ENCODE measurements around the gene TRAP1.
"Not testable (repeated sequence)": the region's sequence is repeated elsewhere in the genome, so short reads cannot be mapped to it uniquely, and the experiment has no call there.

TRAP1 gene

GRCh38 chr16:3673676-3674377 is 43.5 kb downstream of the TRAP1 start:
- DNase-seq (ENCODE audit: low read depth), result no peak

- no peak for DNase-seq (ENCODE audit: low read depth)
Observed at GRCh38 chr16:3673201-3673600, 44.1 kb downstream of the TRAP1 start.

GRCh38 chr16:3672571-3673041 is 44.7 kb downstream of the TRAP1 start:
- DNase-seq (ENCODE audit: low read depth), result no peak

- no peak for DNase-seq (ENCODE audit: low read depth)
Observed at GRCh38 chr16:3671424-3671823, 45.9 kb downstream of the TRAP1 start.

GRCh38 chr16:3670711-3671110 is 46.6 kb downstream of the TRAP1 start:
- DNase-seq (ENCODE audit: low read depth), result no peak

GRCh38 chr16:3669082-3669481 is 48.2 kb downstream of the TRAP1 start:
- DNase-seq (ENCODE audit: low read depth), result no peak

- DNase-seq (ENCODE audit: low read depth), result no peak
Observed at GRCh38 chr16:3668626-3669025, 48.7 kb downstream of the TRAP1 start.

GRCh38 chr16:3665508-3665907 is 51.8 kb downstream of the TRAP1 start:
- no peak for DNase-seq (ENCODE audit: low read depth)

- no peak for DNase-seq (ENCODE audit: low read depth)
Observed at GRCh38 chr16:3664187-3664896, 53.0 kb downstream of the TRAP1 start.

GRCh38 chr16:3662601-3663000 is 54.7 kb downstream of the TRAP1 start:
- DNase-seq (ENCODE audit: low read depth), result no peak

- DNase-seq (ENCODE audit: low read depth), result no peak
Observed at GRCh38 chr16:3661922-3662321, 55.4 kb downstream of the TRAP1 start.

GRCh38 chr16:3661311-3661710 is 56.0 kb downstream of the TRAP1 start:
- DNase-seq (ENCODE audit: low read depth), result no peak

GRCh38 chr16:3659251-3659650 is 58.1 kb downstream of the TRAP1 start:
- DNase-seq (ENCODE audit: low read depth), result no peak

- DNase-seq (ENCODE audit: low read depth), result no peak
Observed at GRCh38 chr16:3656491-3657468, 60.5 kb downstream of the TRAP1 start.

GRCh38 chr16:3656160-3656490 is 61.2 kb downstream of the TRAP1 start:
- DNase-seq (ENCODE audit: low read depth), result not testable (repeated sequence)

- no peak for DNase-seq (ENCODE audit: low read depth)
Observed at GRCh38 chr16:3655396-3656159, 61.7 kb downstream of the TRAP1 start.

- no peak for DNase-seq (ENCODE audit: low read depth)
Observed at GRCh38 chr16:3655030-3655395, 62.3 kb downstream of the TRAP1 start.

- no peak for DNase-seq (ENCODE audit: low read depth)
Observed at GRCh38 chr16:3654249-3654991, 62.9 kb downstream of the TRAP1 start, which contains the start of gene DNASE1. Gene DNASE1 (plus strand): TSS chr16:3654691. CDS start chr16:3655374, 683 bp downstream.

GRCh38 chr16:3652373-3653195 is 64.7 kb downstream of the TRAP1 start:
- no peak for DNase-seq (ENCODE audit: low read depth)

Data from GM04503 (cell line).